Eye (tissue), 1 donor: ENCODE results near the gene LEFTY2.

ENCODE experiments used
- DNase-seq: peaks from one replicate; pipeline ENCODE4 v3.0.0-alpha.2; 2015

Gene LEFTY2

GRCh38 chr1:225928186-225929175, 12.5 kb downstream of the LEFTY2 start:
- DNase-seq = no peak

GRCh38 chr1:225926551-225927113, 14.4 kb downstream of the LEFTY2 start:
- DNase-seq = no peak

GRCh38 chr1:225923692-225924555, 17.1 kb downstream of the LEFTY2 start, which contains the start of gene PYCR2:
TSS of gene PYCR2 (minus strand) at chr1:225924250. CDS start at chr1:225924110, 140 bp downstream.
- peak; percentile 97 for DNase-seq

- no peak for DNase-seq
These were observed 17.7 kb downstream of the LEFTY2 start for GRCh38 chr1:225923381-225923691.

- DNase-seq = no peak
These were observed 19.0 kb downstream of the LEFTY2 start for GRCh38 chr1:225921734-225922709.

GRCh38 chr1:225919906-225920305, 21.1 kb downstream of the LEFTY2 start:
- no peak for DNase-seq

GRCh38 chr1:225918280-225918679, 22.7 kb downstream of the LEFTY2 start:
- no peak for DNase-seq

GRCh38 chr1:225917536-225917935, 23.5 kb downstream of the LEFTY2 start:
- no peak for DNase-seq

- DNase-seq = no peak
These were observed 23.9 kb downstream of the LEFTY2 start for GRCh38 chr1:225917101-225917500.

- DNase-seq = peak; percentile 59
These were observed 25.5 kb downstream of the LEFTY2 start for GRCh38 chr1:225915538-225915991.

GRCh38 chr1:225914947-225915346, 26.1 kb downstream of the LEFTY2 start:
- DNase-seq = no peak

- no peak for DNase-seq
These were observed 26.6 kb downstream of the LEFTY2 start for GRCh38 chr1:225914391-225914790.

GRCh38 chr1:225911191-225912130, 29.6 kb downstream of the LEFTY2 start:
- DNase-seq = peak; percentile 78

- no peak for DNase-seq
These were observed 31.5 kb downstream of the LEFTY2 start for GRCh38 chr1:225909477-225909876.

- no peak for DNase-seq
These were observed 32.2 kb downstream of the LEFTY2 start for GRCh38 chr1:225908773-225909172.

GRCh38 chr1:225908013-225908640, 32.9 kb downstream of the LEFTY2 start:
- no peak for DNase-seq

- no peak for DNase-seq
These were observed 33.7 kb downstream of the LEFTY2 start for GRCh38 chr1:225907341-225907740.

- no peak for DNase-seq
These were observed 34.6 kb downstream of the LEFTY2 start for GRCh38 chr1:225906467-225906866.

- DNase-seq = no peak
These were observed 37.4 kb downstream of the LEFTY2 start for GRCh38 chr1:225903623-225904022.
